Measurements from ENCODE around the gene DHX35.

- TF ChIP-seq CTCF (IDR thresholded peaks at IDR 0.05) (no peak), EP300 (IDR thresholded peaks at IDR 0.05) (no peak)
These were observed 22.5 kb upstream of the DHX35 start for GRCh38 chr20:38939686-38940085.

All from tibial nerve (tissue), 4 donors.